GM13977 (cell line): ENCODE results near the gene ARAP2.
A peak's percentile ranks its signal among the peaks of the same experiment; 100 is the strongest.

Source experiments
- DNase-seq: peaks from one replicate; pipeline ENCODE4 v3.0.0; 2012; ENCODE audit warnings: low spot score
- in situ Hi-C: fragments of 300-500 bp; cut with MboI; formaldehyde crosslinking; loops from one replicate; pipeline ENCODE4 v1.12.0; 2022; ENCODE audit warnings: low sequenced_read_pairs, low pct_unique_long_range_greater_than_20kb, mixed read lengths, inconsistent platforms; ENCODE audit not compliant: unreplicated experiment
- TF ChIP-seq, protein P1 (sequence below): IDR thresholded peaks from 2 replicates; pipeline ENCODE4 v1.5.1; 2012; ENCODE audit warnings: mild to moderate bottlenecking, control low read depth; ENCODE audit not compliant: insufficient read depth; ENCODE audit errors: extremely low read depth, missing control alignments

ARAP2 gene

DNA sequence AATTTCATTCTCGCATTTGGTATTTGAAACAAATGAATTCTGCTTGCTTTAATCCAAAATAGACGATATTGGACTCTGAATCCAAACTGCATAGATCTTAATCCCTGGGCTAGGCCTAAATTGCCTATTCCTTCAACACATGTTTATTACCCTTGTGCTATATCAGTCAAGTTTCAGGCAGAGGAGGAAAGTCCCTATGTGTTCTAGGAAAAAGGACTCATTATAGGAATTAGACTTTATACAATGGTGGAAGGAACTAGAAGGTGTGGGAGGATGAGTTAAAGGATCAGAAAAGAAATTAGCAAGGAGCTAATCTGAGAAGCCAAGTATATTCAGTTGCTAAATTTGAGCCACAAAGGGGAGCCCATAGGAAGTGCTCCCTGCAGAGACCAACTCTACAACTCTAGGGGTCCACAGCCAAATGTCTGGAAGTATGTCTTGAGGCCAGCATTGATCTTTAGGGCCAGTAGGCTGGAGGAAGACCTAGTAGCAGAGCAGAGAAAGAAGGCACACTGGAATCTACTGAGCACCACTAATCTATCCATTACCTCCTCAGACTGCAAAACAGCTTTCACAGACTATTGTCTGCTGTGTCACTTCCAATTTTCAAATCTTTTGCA lies 20.0 kb upstream of the ARAP2 start:
- in situ Hi-C loops = no loop called here
- DNase-seq = no peak
- TF ChIP-seq, protein P1, sequence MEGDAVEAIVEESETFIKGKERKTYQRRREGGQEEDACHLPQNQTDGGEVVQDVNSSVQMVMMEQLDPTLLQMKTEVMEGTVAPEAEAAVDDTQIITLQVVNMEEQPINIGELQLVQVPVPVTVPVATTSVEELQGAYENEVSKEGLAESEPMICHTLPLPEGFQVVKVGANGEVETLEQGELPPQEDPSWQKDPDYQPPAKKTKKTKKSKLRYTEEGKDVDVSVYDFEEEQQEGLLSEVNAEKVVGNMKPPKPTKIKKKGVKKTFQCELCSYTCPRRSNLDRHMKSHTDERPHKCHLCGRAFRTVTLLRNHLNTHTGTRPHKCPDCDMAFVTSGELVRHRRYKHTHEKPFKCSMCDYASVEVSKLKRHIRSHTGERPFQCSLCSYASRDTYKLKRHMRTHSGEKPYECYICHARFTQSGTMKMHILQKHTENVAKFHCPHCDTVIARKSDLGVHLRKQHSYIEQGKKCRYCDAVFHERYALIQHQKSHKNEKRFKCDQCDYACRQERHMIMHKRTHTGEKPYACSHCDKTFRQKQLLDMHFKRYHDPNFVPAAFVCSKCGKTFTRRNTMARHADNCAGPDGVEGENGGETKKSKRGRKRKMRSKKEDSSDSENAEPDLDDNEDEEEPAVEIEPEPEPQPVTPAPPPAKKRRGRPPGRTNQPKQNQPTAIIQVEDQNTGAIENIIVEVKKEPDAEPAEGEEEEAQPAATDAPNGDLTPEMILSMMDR = no peak

- DNase-seq = no peak
- TF ChIP-seq, protein P1 = no peak
- in situ Hi-C loops = no loop called here
Measured at GRCh38 chr4:36260731-36261130, 16.4 kb upstream of the ARAP2 start.

GRCh38 chr4:36256398-36256891 lies 12.1 kb upstream of the ARAP2 start:
- in situ Hi-C loops = no loop called here

GRCh38 chr4:36255577-36255976 lies 11.3 kb upstream of the ARAP2 start:
- in situ Hi-C loops = no loop called here
- peak; percentile 32 for DNase-seq
- TF ChIP-seq, protein P1 = no peak

More at GRCh38 chr4:36256398-36256891, 12.1 kb upstream of the ARAP2 start:
- TF ChIP-seq, protein P1 = no peak
- DNase-seq = peak; percentile 24

GRCh38 chr4:36254371-36254770 lies 10.1 kb upstream of the ARAP2 start:
- no peak for DNase-seq
- TF ChIP-seq, protein P1 = no peak

DNA sequence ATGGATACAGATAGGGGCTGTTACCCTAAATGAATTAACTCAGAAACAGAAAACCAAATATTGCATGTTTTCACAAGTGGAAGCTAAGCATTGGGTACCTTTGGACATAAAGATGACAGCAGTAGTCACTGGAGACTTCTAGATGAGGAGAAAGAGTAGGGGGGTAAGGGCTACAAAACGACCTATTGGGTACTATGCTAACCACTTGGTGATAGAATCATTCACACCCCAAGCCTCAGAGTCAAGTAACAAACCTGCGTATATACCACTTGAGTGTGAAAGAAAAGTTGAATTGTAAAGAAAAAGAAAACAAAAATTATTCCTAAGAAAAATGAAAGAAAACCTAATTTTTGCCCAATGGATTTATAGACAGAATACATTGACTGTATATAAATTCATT lies 7.7 kb upstream of the ARAP2 start:
- in situ Hi-C loops = no loop called here
- DNase-seq = no peak
- TF ChIP-seq, protein P1 = no peak

More at GRCh38 chr4:36254371-36254770, 10.1 kb upstream of the ARAP2 start:
- in situ Hi-C loops = no loop called here

DNA sequence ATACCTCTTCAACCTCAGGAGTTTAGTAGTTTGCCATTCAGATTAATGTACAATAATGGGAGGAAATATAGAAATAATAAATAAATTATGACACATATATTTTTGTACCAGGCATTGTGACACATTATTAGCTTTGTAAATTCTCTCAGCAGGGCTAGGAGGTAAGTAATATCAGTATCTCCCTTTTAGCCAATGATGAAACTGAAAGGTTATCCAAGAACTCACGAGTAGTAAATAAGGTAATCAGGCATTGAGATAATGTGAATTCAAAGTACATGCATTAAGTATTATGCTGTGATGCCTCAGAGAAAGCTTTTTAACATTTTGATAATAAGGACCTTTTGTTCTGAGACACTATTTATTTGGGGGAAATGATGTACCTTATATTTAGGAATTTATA lies 5.3 kb upstream of the ARAP2 start:
- TF ChIP-seq, protein P1 = no peak
- in situ Hi-C loops = no loop called here

More for the DNA sequence above, 5.3 kb upstream of the ARAP2 start:
- DNase-seq = peak; percentile 13
